ES-I3 (cell line): Measurements from ENCODE around the gene HIPK1.

Experiments used
- H3K36me3 ChIP-seq: 2 replicates; pipeline ENCODE4 v1.6.1; 2013; ENCODE audit warnings: mild to moderate bottlenecking, low read length, control low read depth, moderate library complexity; ENCODE audit not compliant: insufficient read depth
- H3K4me1 ChIP-seq: 2 replicates; pipeline ENCODE4 v1.6.1; 2013; ENCODE audit warnings: mild to moderate bottlenecking, control low read depth, low read length; ENCODE audit not compliant: insufficient read depth
- H3K9ac ChIP-seq: 2 replicates; pipeline ENCODE4 v1.6.1; 2013; ENCODE audit warnings: low read depth, mild to moderate bottlenecking, low read length, moderate library complexity
- H3K9me3 ChIP-seq: 2 replicates; pipeline ENCODE4 v1.6.1; 2013; ENCODE audit warnings: mild to moderate bottlenecking, low read length, moderate library complexity; ENCODE audit not compliant: control insufficient read depth, insufficient read depth

HIPK1 gene

DNA sequence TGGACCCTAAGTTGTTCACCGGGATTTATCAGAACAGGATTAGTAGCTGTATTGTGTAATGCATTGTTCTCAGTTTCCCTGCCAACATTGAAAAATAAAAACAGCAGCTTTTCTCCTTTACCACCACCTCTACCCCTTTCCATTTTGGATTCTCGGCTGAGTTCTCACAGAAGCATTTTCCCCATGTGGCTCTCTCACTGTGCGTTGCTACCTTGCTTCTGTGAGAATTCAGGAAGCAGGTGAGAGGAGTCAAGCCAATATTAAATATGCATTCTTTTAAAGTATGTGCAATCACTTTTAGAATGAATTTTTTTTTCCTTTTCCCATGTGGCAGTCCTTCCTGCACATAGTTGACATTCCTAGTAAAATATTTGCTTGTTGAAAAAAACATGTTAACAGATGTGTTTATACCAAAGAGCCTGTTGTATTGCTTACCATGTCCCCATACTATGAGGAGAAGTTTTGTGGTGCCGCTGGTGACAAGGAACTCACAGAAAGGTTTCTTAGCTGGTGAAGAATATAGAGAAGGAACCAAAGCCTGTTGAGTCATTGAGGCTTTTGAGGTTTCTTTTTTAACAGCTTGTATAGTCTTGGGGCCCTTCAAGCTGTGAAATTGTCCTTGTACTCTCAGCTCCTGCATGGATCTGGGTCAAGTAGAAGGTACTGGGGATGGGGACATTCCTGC, 46.2 kb downstream of the HIPK1 start:
- H3K36me3 ChIP-seq: peaks cover 5% of the 10 kb centered on the region

GRCh38 chr1:113976609-113977278, 47.6 kb downstream of the HIPK1 start:
- peaks cover 7% of the 10 kb centered on the region for H3K36me3 ChIP-seq
- no peak overlapping the region for H3K9ac ChIP-seq
- peaks cover 52% of the 10 kb centered on the region for H3K4me1 ChIP-seq
- H3K9me3 ChIP-seq: no peaks in the 10 kb centered on the region

More for the DNA sequence above, 46.2 kb downstream of the HIPK1 start:
- H3K9ac ChIP-seq: no peak overlapping the region
- no peaks in the 10 kb centered on the region for H3K9me3 ChIP-seq
- peaks cover 41% of the 10 kb centered on the region for H3K4me1 ChIP-seq

- Histone ChIP-seq H3K36me3 (peaks cover 7% of the 10 kb centered on the region; the same call in 1 of the 2 replicates), H3K9me3 (no peaks in the 10 kb centered on the region), H3K4me1 (peaks cover 63% of the 10 kb centered on the region), H3K9ac (no peak overlapping the region)
These were observed 48.8 kb downstream of the HIPK1 start for GRCh38 chr1:113977906-113978305.

DNA sequence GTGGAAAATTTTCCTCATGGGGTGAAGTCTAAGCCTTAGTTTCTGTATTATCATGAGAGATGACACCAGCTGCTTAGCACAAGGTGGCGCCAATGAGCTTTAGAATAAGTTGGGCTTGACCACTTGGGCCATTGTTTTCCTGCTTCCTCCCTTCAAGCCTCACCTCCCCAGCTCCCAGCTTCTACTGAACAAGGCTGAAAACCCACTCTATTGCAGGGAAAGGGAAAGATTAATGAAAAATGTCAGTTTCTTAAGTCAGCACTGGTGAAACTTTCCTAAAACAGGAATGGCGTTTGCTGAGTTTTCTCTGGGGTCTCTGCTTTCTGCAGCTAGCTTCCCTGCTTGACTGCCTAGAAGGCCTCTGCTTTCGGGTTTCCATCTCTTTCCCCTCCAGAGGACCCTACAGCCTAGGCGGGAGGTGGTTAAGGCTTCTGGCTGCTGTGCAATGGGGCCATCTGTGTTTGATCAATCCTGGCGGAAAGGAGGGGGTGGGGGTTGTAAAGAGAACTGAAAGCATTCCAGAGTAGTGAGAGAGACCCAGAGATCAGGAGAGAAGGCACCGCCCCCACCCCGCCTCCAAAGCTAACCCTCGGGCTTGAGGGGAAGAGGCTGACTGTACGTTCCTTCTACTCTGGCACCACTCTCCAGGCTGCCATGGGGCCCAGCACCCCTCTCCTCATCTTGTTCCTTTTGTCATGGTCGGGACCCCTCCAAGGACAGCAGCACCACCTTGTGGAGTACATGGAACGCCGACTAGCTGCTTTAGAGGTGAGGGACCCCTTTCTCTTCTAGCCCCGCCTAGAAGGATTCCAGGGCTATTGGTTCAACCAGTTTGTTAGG, 50.0 kb downstream of the HIPK1 start, which contains the start of gene OLFML3:
TSS of gene OLFML3 (plus strand) at position 612 of the 840 bp plus-strand sequence. CDS start at position 655, 43 bp downstream.
- H3K4me1 ChIP-seq: peaks cover 70% of the 10 kb centered on the region
- no peaks in the 10 kb centered on the region for H3K9me3 ChIP-seq
- H3K9ac ChIP-seq: peak within 1 kb of the TSS; percentile 58
- H3K36me3 ChIP-seq: peaks cover 10% of the 10 kb centered on the region; the same call in 1 of the 2 replicates

DNA sequence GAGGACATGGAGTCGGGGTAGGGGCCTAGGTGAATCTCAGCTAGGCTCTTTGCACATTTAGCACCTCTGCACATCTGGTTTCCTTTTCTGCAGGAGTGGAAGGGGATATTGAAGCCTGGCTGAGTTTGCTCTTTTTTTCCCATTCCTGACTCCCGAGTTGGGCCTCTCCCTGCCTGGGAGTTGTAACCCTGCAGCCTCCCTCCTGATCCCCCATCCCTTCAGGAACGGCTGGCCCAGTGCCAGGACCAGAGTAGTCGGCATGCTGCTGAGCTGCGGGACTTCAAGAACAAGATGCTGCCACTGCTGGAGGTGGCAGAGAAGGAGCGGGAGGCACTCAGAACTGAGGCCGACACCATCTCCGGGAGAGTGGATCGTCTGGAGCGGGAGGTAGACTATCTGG, 51.0 kb downstream of the HIPK1 start:
- H3K4me1 ChIP-seq: peaks cover 65% of the 10 kb centered on the region
- H3K36me3 ChIP-seq: peaks cover 12% of the 10 kb centered on the region; the same call in 1 of the 2 replicates
- peak overlapping the region; percentile 58 for H3K9ac ChIP-seq
- H3K9me3 ChIP-seq: peaks cover 3% of the 10 kb centered on the region; the same call in 1 of the 2 replicates

GRCh38 chr1:113981962-113982931, 53.1 kb downstream of the HIPK1 start:
- peaks cover 12% of the 10 kb centered on the region; the same call in 1 of the 2 replicates for H3K36me3 ChIP-seq
- peaks cover 44% of the 10 kb centered on the region for H3K4me1 ChIP-seq
- H3K9ac ChIP-seq: no peak overlapping the region
- peaks cover 3% of the 10 kb centered on the region; the same call in 1 of the 2 replicates for H3K9me3 ChIP-seq

GRCh38 chr1:113982949-113983348, 53.8 kb downstream of the HIPK1 start:
- Histone ChIP-seq H3K36me3 (peaks cover 12% of the 10 kb centered on the region; the same call in 1 of the 2 replicates), H3K9ac (no peak overlapping the region)

DNA sequence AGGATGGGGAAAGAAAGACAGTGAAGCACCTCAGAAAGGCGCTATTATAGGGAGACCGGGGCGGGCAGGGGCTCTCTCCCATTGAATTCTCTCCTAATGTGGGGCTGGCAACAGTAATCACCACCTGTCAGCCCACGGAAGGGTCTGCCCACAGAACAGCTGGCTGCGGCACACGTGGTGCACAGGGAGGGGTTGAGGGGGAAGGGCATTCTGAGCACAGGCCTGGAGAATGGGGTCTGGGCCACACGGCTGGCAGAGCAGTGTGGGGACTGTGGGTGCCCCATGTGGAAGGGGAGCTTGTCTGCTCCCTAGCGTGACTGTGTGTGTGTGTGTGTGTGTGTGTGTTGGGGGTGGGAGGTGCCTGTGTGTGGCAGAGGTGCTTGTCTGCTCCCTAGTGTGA, 54.3 kb downstream of the HIPK1 start:
- H3K36me3 ChIP-seq: peaks cover 12% of the 10 kb centered on the region; the same call in 1 of the 2 replicates
- no peak overlapping the region for H3K9ac ChIP-seq
- peaks cover 6% of the 10 kb centered on the region for H3K9me3 ChIP-seq
- H3K4me1 ChIP-seq: peaks cover 33% of the 10 kb centered on the region

More at GRCh38 chr1:113982949-113983348, 53.8 kb downstream of the HIPK1 start:
- H3K9me3 ChIP-seq: peaks cover 5% of the 10 kb centered on the region
- peaks cover 37% of the 10 kb centered on the region for H3K4me1 ChIP-seq

DNA sequence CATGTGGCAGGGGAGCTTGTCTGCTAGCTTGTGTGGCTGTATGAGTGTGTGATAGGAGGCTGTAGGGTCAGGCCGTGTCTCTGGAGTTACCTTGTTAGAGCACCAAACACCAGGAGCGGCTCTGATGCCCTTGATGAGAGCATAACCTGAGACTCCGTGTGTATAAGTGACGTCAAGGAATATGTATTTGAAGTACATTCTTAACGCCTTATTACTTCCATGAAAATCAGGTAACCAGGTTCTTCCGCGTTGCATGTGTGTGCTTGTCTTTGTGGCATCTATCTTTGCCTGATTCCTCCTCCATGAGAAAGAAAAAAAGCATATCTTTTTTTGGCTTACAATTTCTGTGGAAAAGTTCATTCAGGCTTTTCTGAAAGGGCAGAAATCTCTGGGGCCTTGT, 54.7 kb downstream of the HIPK1 start:
- H3K9ac ChIP-seq: no peak overlapping the region
- peaks cover 12% of the 10 kb centered on the region; the same call in 1 of the 2 replicates for H3K36me3 ChIP-seq
- H3K9me3 ChIP-seq: peaks cover 6% of the 10 kb centered on the region
- peaks cover 30% of the 10 kb centered on the region; the same call in 1 of the 2 replicates for H3K4me1 ChIP-seq

GRCh38 chr1:113984710-113985109, 55.6 kb downstream of the HIPK1 start:
- peaks cover 12% of the 10 kb centered on the region; the same call in 1 of the 2 replicates for H3K36me3 ChIP-seq
- no peak overlapping the region for H3K9ac ChIP-seq
- H3K9me3 ChIP-seq: peaks cover 6% of the 10 kb centered on the region
- H3K4me1 ChIP-seq: peaks cover 30% of the 10 kb centered on the region; the same call in 1 of the 2 replicates

- H3K4me1 ChIP-seq: peaks cover 18% of the 10 kb centered on the region; the same call in 1 of the 2 replicates
- peaks cover 6% of the 10 kb centered on the region for H3K9me3 ChIP-seq
- no peak overlapping the region for H3K9ac ChIP-seq
- H3K36me3 ChIP-seq: peaks cover 5% of the 10 kb centered on the region; the same call in 1 of the 2 replicates
These were observed 57.7 kb downstream of the HIPK1 start for GRCh38 chr1:113986802-113987201.

DNA sequence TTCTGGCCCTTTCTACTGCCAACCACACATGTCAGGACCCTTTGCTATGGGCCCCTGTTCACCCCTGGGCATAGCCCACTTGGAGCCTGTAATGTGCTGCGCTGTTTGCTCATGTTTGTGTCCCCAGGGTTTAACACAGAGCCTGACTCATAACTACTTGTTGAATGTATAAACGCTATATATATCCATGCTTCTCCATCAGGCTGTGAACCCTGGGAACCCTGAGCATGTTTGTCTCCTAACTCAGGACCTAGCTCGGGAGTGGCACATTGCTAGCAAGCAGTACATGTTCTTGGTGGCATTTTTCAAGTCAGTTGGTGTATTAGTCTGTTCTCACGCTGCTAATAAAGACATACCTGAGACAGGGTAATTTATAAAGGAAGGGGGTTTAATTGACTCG, 58.1 kb downstream of the HIPK1 start:
- H3K4me1 ChIP-seq: peaks cover 14% of the 10 kb centered on the region; the same call in 1 of the 2 replicates
- peaks cover 5% of the 10 kb centered on the region; the same call in 1 of the 2 replicates for H3K36me3 ChIP-seq
- H3K9ac ChIP-seq: no peak overlapping the region
- H3K9me3 ChIP-seq: peaks cover 6% of the 10 kb centered on the region

DNA sequence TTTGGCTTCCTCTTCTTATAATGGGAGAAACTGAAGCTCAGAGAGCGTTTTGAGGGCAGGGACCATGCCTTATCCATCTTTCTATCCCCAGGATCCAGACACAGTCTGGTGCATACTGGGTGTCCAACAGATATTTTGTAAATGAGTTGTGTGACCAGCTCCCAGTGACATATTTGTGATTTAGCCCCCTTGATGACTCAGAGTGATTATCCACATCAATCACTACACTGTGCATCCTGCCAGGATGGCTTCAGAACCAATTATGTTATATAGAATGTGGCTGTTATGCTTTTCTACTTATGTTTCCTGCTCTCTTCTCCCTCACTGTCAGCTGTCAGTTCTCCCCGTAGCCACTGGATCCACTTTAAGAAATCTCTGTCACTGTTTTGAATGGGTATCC, 61.4 kb downstream of the HIPK1 start:
- Histone ChIP-seq H3K36me3 (no peaks in the 10 kb centered on the region), H3K9me3 (peaks cover 3% of the 10 kb centered on the region; the same call in 1 of the 2 replicates), H3K4me1 (no peaks in the 10 kb centered on the region), H3K9ac (no peak overlapping the region)
